Thyroid gland (tissue), 4 donors: ENCODE data around the gene EEF2. TPM values are rescaled to one million over a fixed set of nuclear protein-coding genes. Genes with fewer than 3 reads are reported as not detected.

Experiments used
- DNase-seq, 2 donors: peaks; one replicate each; pipeline ENCODE4 v3.0.0-alpha.2; 2019
- H3K27ac ChIP-seq, 3 donors: fragments of 200-600 bp; sonication (generic); 1 replicate in 2 of 3; 2 replicates in 1 of 3; pipeline ENCODE4 v1.5.1; 2016 to 2019; ENCODE audit warnings: mild to moderate bottlenecking in 1 of 3, moderate library complexity in 1 of 3
- H3K27me3 ChIP-seq: fragments of 200-600 bp; sonication (generic); one replicate; pipeline ENCODE4 v1.5.1; 2019
- H3K36me3 ChIP-seq, 2 donors: fragments of 200-600 bp; sonication (generic); one replicate each; pipeline ENCODE4 v1.5.1; 2016 to 2019
- H3K4me1 ChIP-seq, 2 donors: fragments of 200-600 bp; sonication (generic); one replicate each; pipeline ENCODE4 v1.5.1; 2017 to 2019
- H3K4me3 ChIP-seq, 3 donors: fragments of 200-600 bp; sonication (generic); replicated peaks in 1 of 3; 1 replicate in 2 of 3; 2 replicates in 1 of 3; pipeline ENCODE4 v1.5.1; 2016; ENCODE audit warnings: mild to moderate bottlenecking in 1 of 3
- H3K9me3 ChIP-seq: fragments of 200-600 bp; sonication (generic); one replicate; pipeline ENCODE4 v1.5.1; 2017
- POLR2A ChIP-seq, 2 donors: fragments of 450-650 bp; IDR thresholded peaks; one replicate each; pipeline ENCODE4 v1.6.1; 2017; ENCODE audit warnings: antibody characterized with exemption in 2 of 2, mild to moderate bottlenecking in 2 of 2, moderate library complexity in 1 of 2
- WGBS, 2 donors: methylation state at CpG; one replicate each; pipeline ENCODE4 v1.1.5; 2017; 5-methylcytosine and 5-hydroxymethylcytosine counted together
- intact Hi-C: fragments of 100-400 bp; cut with DNase I; formaldehyde crosslinking; loops from one replicate; pipeline ENCODE4 v1.15.1; 2023
- total RNA-seq, 4 donors: library from RNA; depleted of rRNA; stranded (reverse); fragments of >200 nt; gene quantifications; one replicate each; pipeline ENCODE4 v1.2.3, GENCODE V29; 2016
- TF ChIP-seq, protein P1 (sequence below), 6 experiments: fragments of 200-600 bp in 3 of 6; fragments of 450-650 bp in 3 of 6; sonication (generic) in 3 of 6; IDR thresholded peaks; one replicate each; pipeline ENCODE4 v1.5.1; 2016 to 2019; ENCODE audit warnings: antibody characterized with exemption in 6 of 6, mild to moderate bottlenecking in 2 of 6, inconsistent platforms in 1 of 6, moderate library complexity in 1 of 6

Gene EEF2
- total RNA-seq, 4 donors from 2014 or later: 1,432 to 2,189 (median 1,729) TPM

DNA sequence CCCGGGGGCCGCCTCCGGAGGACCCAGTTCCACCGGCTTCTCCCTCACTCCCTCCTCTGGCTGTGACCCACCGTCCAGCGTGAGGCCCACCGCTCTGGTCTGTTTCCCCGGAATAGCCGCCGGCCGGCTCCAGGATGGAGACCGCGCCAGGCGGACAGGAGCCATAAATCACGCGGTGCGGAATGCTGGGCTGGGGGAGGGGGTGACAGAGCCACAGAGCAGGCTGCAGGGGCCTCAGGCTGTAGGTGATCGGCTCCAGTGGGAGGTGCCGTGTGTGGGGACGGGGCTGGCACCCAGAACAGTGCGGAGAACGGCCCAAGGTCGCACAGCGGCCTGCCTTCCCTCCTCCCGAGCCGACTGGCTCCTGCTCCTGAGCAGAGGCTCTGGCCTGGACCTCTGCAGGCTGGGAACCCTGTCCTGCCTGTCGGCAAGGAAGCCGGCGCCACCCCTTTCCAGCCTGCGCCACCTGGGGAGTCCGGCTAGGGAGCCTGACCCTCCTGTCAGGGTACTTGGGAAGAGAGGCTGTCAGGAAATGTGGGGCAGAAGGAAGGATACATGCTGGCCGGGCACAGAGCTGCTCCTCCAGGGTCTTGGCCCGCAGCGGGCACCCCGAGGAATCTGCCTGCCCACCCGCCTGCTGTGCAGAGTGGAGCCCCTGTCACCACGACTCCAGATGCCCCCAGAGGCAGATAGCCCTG is 30.6 kb upstream of the EEF2 start:
- no peak for DNase-seq
- Histone ChIP-seq H3K4me3 (no peak overlapping the region), H3K4me1 (no peaks in the 10 kb centered on the region), H3K27ac (no peak overlapping the region), H3K27me3 (no peaks in the 10 kb centered on the region), H3K9me3 (no peaks in the 10 kb centered on the region), H3K36me3 (peaks cover 16 to 19% of the 10 kb centered on the region in 2 donors)
- intact Hi-C loops: loop anchor here (5.0 kb wide), 1 partner anchor 36 kb away; no protein-coding TSS in a partner anchor
- WGBS, 2 donors: 81 to 88% methylated on average over 18 to 29 of the region's 37 CpGs
- TF ChIP-seq, protein P1, sequence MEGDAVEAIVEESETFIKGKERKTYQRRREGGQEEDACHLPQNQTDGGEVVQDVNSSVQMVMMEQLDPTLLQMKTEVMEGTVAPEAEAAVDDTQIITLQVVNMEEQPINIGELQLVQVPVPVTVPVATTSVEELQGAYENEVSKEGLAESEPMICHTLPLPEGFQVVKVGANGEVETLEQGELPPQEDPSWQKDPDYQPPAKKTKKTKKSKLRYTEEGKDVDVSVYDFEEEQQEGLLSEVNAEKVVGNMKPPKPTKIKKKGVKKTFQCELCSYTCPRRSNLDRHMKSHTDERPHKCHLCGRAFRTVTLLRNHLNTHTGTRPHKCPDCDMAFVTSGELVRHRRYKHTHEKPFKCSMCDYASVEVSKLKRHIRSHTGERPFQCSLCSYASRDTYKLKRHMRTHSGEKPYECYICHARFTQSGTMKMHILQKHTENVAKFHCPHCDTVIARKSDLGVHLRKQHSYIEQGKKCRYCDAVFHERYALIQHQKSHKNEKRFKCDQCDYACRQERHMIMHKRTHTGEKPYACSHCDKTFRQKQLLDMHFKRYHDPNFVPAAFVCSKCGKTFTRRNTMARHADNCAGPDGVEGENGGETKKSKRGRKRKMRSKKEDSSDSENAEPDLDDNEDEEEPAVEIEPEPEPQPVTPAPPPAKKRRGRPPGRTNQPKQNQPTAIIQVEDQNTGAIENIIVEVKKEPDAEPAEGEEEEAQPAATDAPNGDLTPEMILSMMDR (IDR thresholded peaks at IDR 0.05): no peak
- TF ChIP-seq POLR2A (IDR thresholded peaks at IDR 0.05): no peak

- intact Hi-C loops: loop anchor here (5.0 kb wide), 1 partner anchor 37 kb away; no protein-coding TSS in a partner anchor
- TF ChIP-seq POLR2A (IDR thresholded peaks at IDR 0.05): no peak
- TF ChIP-seq, protein P1 (IDR thresholded peaks at IDR 0.05): no peak
- Histone ChIP-seq H3K36me3 (peaks cover 16 to 19% of the 10 kb centered on the region in 2 donors), H3K4me3 (no peak overlapping the region), H3K9me3 (no peaks in the 10 kb centered on the region), H3K27ac (no peak overlapping the region), H3K4me1 (peaks cover 0 to 4% of the 10 kb centered on the region in 2 donors), H3K27me3 (no peaks in the 10 kb centered on the region)
- WGBS, 2 donors: 79 to 81% methylated on average over 14 to 16 of the region's 25 CpGs
- no peak for DNase-seq
These were observed 29.6 kb upstream of the EEF2 start for GRCh38 chr19:4014541-4015491.

DNA sequence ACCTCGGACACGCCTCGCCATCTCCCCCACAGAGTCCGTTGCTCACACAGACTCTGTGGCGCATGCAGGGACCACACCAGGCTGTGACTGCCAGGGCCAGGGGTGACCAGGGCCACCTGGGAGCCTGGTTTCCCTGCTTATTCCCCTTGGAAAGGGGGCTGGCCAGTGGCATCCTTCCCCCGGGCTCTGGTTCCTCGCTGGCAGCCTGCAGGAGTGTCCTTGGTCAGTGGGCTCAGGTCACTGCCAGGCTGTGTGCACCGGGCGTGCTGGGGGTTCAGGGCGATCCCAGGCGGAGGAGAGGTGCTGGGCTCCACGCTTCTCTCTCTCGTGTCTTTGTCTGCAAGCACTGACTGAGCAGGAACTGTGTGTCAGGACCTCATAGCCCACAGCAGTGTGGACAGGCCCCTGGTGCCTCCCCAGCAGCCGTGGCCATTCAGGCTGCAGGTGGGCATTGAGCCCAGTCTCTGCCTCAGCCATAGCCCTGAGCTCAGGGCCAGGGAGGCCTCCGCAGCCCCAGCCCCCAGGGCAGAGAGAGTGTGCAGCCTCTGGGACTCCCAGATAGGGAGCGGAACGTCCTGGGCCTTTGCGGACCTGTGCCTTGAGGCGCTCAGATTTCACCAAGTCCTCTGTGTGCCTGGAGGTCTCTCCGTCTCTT is 28.8 kb upstream of the EEF2 start:
- WGBS, 2 donors: 90 to 97% methylated on average over 12 to 18 of the region's 20 CpGs
- Histone ChIP-seq H3K9me3 (no peaks in the 10 kb centered on the region), H3K4me1 (peaks cover 0 to 11% of the 10 kb centered on the region in 2 donors), H3K36me3 (peaks cover 16 to 19% of the 10 kb centered on the region in 2 donors), H3K27ac (no peak overlapping the region), H3K27me3 (no peaks in the 10 kb centered on the region), H3K4me3 (no peak overlapping the region)
- no peak for DNase-seq
- intact Hi-C loops: no loop called here
- no peak for TF ChIP-seq POLR2A (IDR thresholded peaks at IDR 0.05)
- TF ChIP-seq, protein P1 (IDR thresholded peaks at IDR 0.05): no peak

DNA sequence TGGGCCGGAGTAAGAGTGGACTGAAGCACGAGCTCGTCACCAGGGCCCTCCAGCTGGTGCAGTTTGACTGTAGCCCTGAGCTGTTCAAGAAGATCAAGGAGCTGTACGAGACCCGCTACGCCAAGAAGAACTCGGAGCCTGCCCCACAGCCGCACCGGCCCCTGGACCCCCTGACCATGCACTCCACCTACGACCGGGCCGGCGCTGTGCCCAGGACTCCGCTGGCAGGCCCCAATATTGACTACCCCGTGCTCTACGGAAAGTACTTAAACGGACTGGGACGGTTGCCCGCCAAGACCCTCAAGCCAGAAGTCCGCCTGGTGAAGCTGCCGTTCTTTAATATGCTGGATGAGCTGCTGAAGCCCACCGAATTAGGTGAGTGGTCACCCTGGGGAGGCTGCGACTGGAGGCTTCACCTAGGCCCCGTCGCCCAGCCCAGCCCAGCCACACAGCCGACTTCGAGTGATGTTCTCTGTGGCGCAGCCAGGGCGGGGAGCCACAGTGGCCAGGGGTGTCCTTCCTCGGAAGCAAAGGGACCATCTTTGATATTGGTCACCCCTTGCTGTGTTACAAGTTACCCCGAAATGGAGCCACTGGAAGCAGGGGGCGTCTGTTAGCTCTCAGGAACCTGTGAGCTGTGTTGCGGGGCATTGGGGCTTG is 27.8 kb upstream of the EEF2 start:
- Histone ChIP-seq H3K27me3 (no peaks in the 10 kb centered on the region), H3K27ac (no peak overlapping the region), H3K9me3 (no peaks in the 10 kb centered on the region), H3K4me3 (no peak overlapping the region), H3K36me3 (peaks cover 16 to 19% of the 10 kb centered on the region in 2 donors), H3K4me1 (peaks cover 6 to 20% of the 10 kb centered on the region in 2 donors)
- intact Hi-C loops: no loop called here
- 96 to 97% methylated on average over 18 to 27 of the region's 33 CpGs for WGBS, 2 donors
- TF ChIP-seq, protein P1 (IDR thresholded peaks at IDR 0.05): no peak
- no peak for TF ChIP-seq POLR2A (IDR thresholded peaks at IDR 0.05)
- DNase-seq: no peak
